Activated B cell treated with CpG ODN at 0.5 μM for 24 hours (primary cell): Measurements from ENCODE around the gene HRNR. TPM values are rescaled to one million over a fixed set of nuclear protein-coding genes. Genes with fewer than 3 reads are reported as not detected.
"Not testable (repeated sequence)": the region's sequence is repeated elsewhere in the genome, so short reads cannot be mapped to it uniquely, and the experiment has no call there.

Experiments used
- ATAC-seq: fragments of 200-7000 bp; cut with Tn5 transposase; one replicate; pipeline ENCODE4 v1.10.0; 2021; ENCODE audit warnings: low read depth, mild to moderate bottlenecking, moderate library complexity
- CTCF ChIA-PET: fragments of 350-600 bp; sonication (Branson Sonifier 250); formaldehyde crosslinking; loops from one replicate; lab custom pipeline; 2021; ENCODE audit warnings: antibody characterized with exemption; lab: Charles Lee
- POLR2A ChIA-PET: fragments of 350-600 bp; sonication (Branson Sonifier 250); formaldehyde crosslinking; loops from one replicate; lab custom pipeline; 2021; ENCODE audit warnings: antibody characterized with exemption; lab: Charles Lee
- DNase-seq: peaks from one replicate; pipeline ENCODE4 v3.0.0; 2022
- H3K27ac Mint-ChIP-seq: one replicate; pipeline ENCODE4 v1.8.0; 2020; ENCODE audit warnings: mixed read lengths
- H3K27me3 Mint-ChIP-seq: one replicate; pipeline ENCODE4 v1.8.0; 2021; ENCODE audit warnings: mixed read lengths
- H3K36me3 Mint-ChIP-seq: one replicate; pipeline ENCODE4 v1.8.0; 2021; ENCODE audit warnings: low read depth, mixed read lengths
- H3K4me1 Mint-ChIP-seq: one replicate; pipeline ENCODE4 v1.8.0; 2021; ENCODE audit warnings: mixed read lengths
- H3K4me3 Mint-ChIP-seq: one replicate; pipeline ENCODE4 v1.8.0; 2020; ENCODE audit warnings: mild to moderate bottlenecking, mixed read lengths
- H3K9me3 Mint-ChIP-seq: one replicate; pipeline ENCODE4 v1.8.0; 2020; ENCODE audit warnings: mixed read lengths
- CTCF ChIP-seq: fragments of 200-600 bp; IDR thresholded peaks from one replicate; pipeline ENCODE4 v1.8.0; 2022; ENCODE audit warnings: antibody characterized with exemption, mild to moderate bottlenecking
- intact Hi-C: fragments of 100-400 bp; cut with micrococcal nuclease; formaldehyde crosslinking; loops from one replicate; pipeline ENCODE4 v1.15.1; 2024
- total RNA-seq: library from RNA; stranded (reverse); gene quantifications from 2 replicates; pipeline ENCODE4 v1.2.3, GENCODE V29; 2022

The HRNR gene
- total RNA-seq, 1 donor from 2014 or later = not detected

GRCh38 chr1:152220166-152221163 lies 3.5 kb downstream of the HRNR start:
- Mint-ChIP-seq H3K9me3 (no peaks in the 10 kb centered on the region), H3K4me3 (no peak overlapping the region), H3K4me1 (no peaks in the 10 kb centered on the region), H3K27ac (no peak overlapping the region), H3K27me3 (peaks cover 10% of the 10 kb centered on the region), H3K36me3 (no peaks in the 10 kb centered on the region)
- ATAC-seq (no peak), DNase-seq (no peak)
- intact Hi-C loops = no loop called here
- TF ChIP-seq CTCF = no peak
- POLR2A ChIA-PET = no interaction called here
- CTCF ChIA-PET = interaction anchor here (0.9 kb wide), 1 partner anchor 10 kb away, joined by 3 read pairs; no protein-coding TSS in a partner anchor

- H3K4me1 Mint-ChIP-seq, H3K9me3 Mint-ChIP-seq, intact Hi-C loops, H3K4me3 Mint-ChIP-seq, H3K36me3 Mint-ChIP-seq, ATAC-seq, POLR2A ChIA-PET, DNase-seq, H3K27ac Mint-ChIP-seq, CTCF ChIA-PET, H3K27me3 Mint-ChIP-seq: not testable (repeated sequence)
These were observed 4.6 kb downstream of the HRNR start for GRCh38 chr1:152219438-152219837.

GRCh38 chr1:152218762-152219436 lies 5.1 kb downstream of the HRNR start:
- ChIA-PET CTCF (no interaction called here), POLR2A (no interaction called here)
- Mint-ChIP-seq H3K4me3 (no peak overlapping the region), H3K27ac (no peak overlapping the region), H3K36me3 (no peaks in the 10 kb centered on the region), H3K27me3 (peaks cover 10% of the 10 kb centered on the region), H3K4me1 (no peaks in the 10 kb centered on the region), H3K9me3 (no peaks in the 10 kb centered on the region)
- no peak for ATAC-seq
- intact Hi-C loops = no loop called here
- TF ChIP-seq CTCF = no peak
- no peak for DNase-seq

- H3K36me3 Mint-ChIP-seq, CTCF ChIA-PET, POLR2A ChIA-PET, H3K4me1 Mint-ChIP-seq, H3K4me3 Mint-ChIP-seq, DNase-seq, ATAC-seq, H3K27ac Mint-ChIP-seq, H3K9me3 Mint-ChIP-seq, H3K27me3 Mint-ChIP-seq, intact Hi-C loops: not testable (repeated sequence)
These were observed 8.4 kb downstream of the HRNR start for GRCh38 chr1:152215604-152216003.

- DNase-seq, H3K27ac Mint-ChIP-seq, H3K27me3 Mint-ChIP-seq, ATAC-seq, H3K36me3 Mint-ChIP-seq, intact Hi-C loops, CTCF ChIA-PET, H3K4me1 Mint-ChIP-seq, POLR2A ChIA-PET, H3K4me3 Mint-ChIP-seq, H3K9me3 Mint-ChIP-seq: not testable (repeated sequence)
These were observed 9.1 kb downstream of the HRNR start for GRCh38 chr1:152214911-152215310.

GRCh38 chr1:152198982-152199381 lies 25.0 kb downstream of the HRNR start:
- ChIA-PET POLR2A (no interaction called here), CTCF (no interaction called here)
- H3K27me3 Mint-ChIP-seq = peaks cover 8% of the 10 kb centered on the region
- no peaks in the 10 kb centered on the region for H3K36me3 Mint-ChIP-seq
- H3K27ac Mint-ChIP-seq = no peak overlapping the region
- no peaks in the 10 kb centered on the region for H3K9me3 Mint-ChIP-seq
- DNase-seq (no peak), ATAC-seq (no peak)
- no peak overlapping the region for H3K4me3 Mint-ChIP-seq
- no peaks in the 10 kb centered on the region for H3K4me1 Mint-ChIP-seq
- TF ChIP-seq CTCF = no peak
- intact Hi-C loops = no loop called here
